ENCODE results near the gene TMEM11. TPM values are rescaled to one million over a fixed set of nuclear protein-coding genes. Genes with fewer than 3 reads are reported as not detected.
"Not testable (repeated sequence)": the region's sequence is repeated elsewhere in the genome, so short reads cannot be mapped to it uniquely, and the experiment has no call there.

Gene TMEM11
- total RNA-seq, 1 donor from 2014 or later: 37.9 TPM

GRCh38 chr17:21212826-21213637 is 929 bp downstream of the TMEM11 start:
- no peak for DNase-seq (ENCODE audit: low spot score)

- no peak for DNase-seq (ENCODE audit: low spot score)
Observed at GRCh38 chr17:21211825-21212479, 2.0 kb downstream of the TMEM11 start.

- DNase-seq (ENCODE audit: low spot score): no peak
Observed at GRCh38 chr17:21210411-21211076, 3.4 kb downstream of the TMEM11 start.

- DNase-seq (ENCODE audit: low spot score): no peak
Observed at GRCh38 chr17:21209511-21210175, 4.3 kb downstream of the TMEM11 start.

- no peak for DNase-seq (ENCODE audit: low spot score)
Observed at GRCh38 chr17:21208352-21208751, 5.6 kb downstream of the TMEM11 start.

GRCh38 chr17:21204935-21205334 is 9.0 kb downstream of the TMEM11 start:
- no peak for DNase-seq (ENCODE audit: low spot score)

GRCh38 chr17:21202512-21202911 is 11.4 kb downstream of the TMEM11 start:
- no peak for DNase-seq (ENCODE audit: low spot score)

- no peak for DNase-seq (ENCODE audit: low spot score)
Observed at GRCh38 chr17:21201874-21202273, 12.1 kb downstream of the TMEM11 start.

GRCh38 chr17:21201298-21201595 is 12.7 kb downstream of the TMEM11 start:
- no peak for DNase-seq (ENCODE audit: low spot score)

GRCh38 chr17:21200590-21201297 is 13.2 kb downstream of the TMEM11 start:
- DNase-seq (ENCODE audit: low spot score): no peak

- no peak for DNase-seq (ENCODE audit: low spot score)
Observed at GRCh38 chr17:21199856-21200255, 14.1 kb downstream of the TMEM11 start.

GRCh38 chr17:21199311-21199710 is 14.7 kb downstream of the TMEM11 start:
- no peak for DNase-seq (ENCODE audit: low spot score)

- DNase-seq (ENCODE audit: low spot score): no peak
Observed at GRCh38 chr17:21198411-21198810, 15.6 kb downstream of the TMEM11 start.

GRCh38 chr17:21196126-21196525 is 17.8 kb downstream of the TMEM11 start:
- no peak for DNase-seq (ENCODE audit: low spot score)

- no peak for DNase-seq (ENCODE audit: low spot score)
Observed at GRCh38 chr17:21194703-21195102, 19.3 kb downstream of the TMEM11 start.

- DNase-seq (ENCODE audit: low spot score): no peak
Observed at GRCh38 chr17:21194226-21194625, 19.7 kb downstream of the TMEM11 start.

- no peak for DNase-seq (ENCODE audit: low spot score)
Observed at GRCh38 chr17:21193031-21193430, 20.9 kb downstream of the TMEM11 start.

GRCh38 chr17:21192414-21192813 is 21.5 kb downstream of the TMEM11 start:
- DNase-seq (ENCODE audit: low spot score): not testable (repeated sequence)

GRCh38 chr17:21191698-21192097 is 22.3 kb downstream of the TMEM11 start:
- DNase-seq (ENCODE audit: low spot score): no peak

- no peak for DNase-seq (ENCODE audit: low spot score)
Observed at GRCh38 chr17:21190078-21190477, 23.9 kb downstream of the TMEM11 start.

- DNase-seq (ENCODE audit: low spot score): no peak
Observed at GRCh38 chr17:21189361-21189760, 24.6 kb downstream of the TMEM11 start.

All from mesenteric fat pad (tissue), 1 donor.